Iris pigment epithelial cell (primary cell): ENCODE results near the gene GTSE1.
A peak's percentile ranks its signal among the peaks of the same experiment; 100 is the strongest.
"Not testable (repeated sequence)": the region's sequence is repeated elsewhere in the genome, so short reads cannot be mapped to it uniquely, and the experiment has no call there.

Experiments used
- DNase-seq: peaks from one replicate; pipeline ENCODE4 v3.0.0-alpha.2; 2011; ENCODE audit warnings: low read depth

Gene GTSE1

GRCh38 chr22:46292732-46293131 is 3.9 kb upstream of the GTSE1 start:
- no peak for DNase-seq

GRCh38 chr22:46293577-46294260 is 3.0 kb upstream of the GTSE1 start:
- peak; percentile 24 for DNase-seq

- no peak for DNase-seq
Observed at GRCh38 chr22:46294784-46295183, 1.9 kb upstream of the GTSE1 start.

- no peak for DNase-seq
Observed at GRCh38 chr22:46295277-46295971, 1.2 kb upstream of the GTSE1 start.

GRCh38 chr22:46297151-46297812 is 612 bp downstream of the GTSE1 start:
- peak; percentile 31 for DNase-seq

GRCh38 chr22:46299101-46299500 is 2.4 kb downstream of the GTSE1 start:
- no peak for DNase-seq

GRCh38 chr22:46300491-46300890 is 3.8 kb downstream of the GTSE1 start:
- no peak for DNase-seq

GRCh38 chr22:46303347-46303965 is 6.8 kb downstream of the GTSE1 start:
- DNase-seq: peak; percentile 37

- no peak for DNase-seq
Observed at GRCh38 chr22:46308283-46308988, 11.8 kb downstream of the GTSE1 start.

GRCh38 chr22:46309526-46310085 is 12.9 kb downstream of the GTSE1 start:
- no peak for DNase-seq

- no peak for DNase-seq
Observed at GRCh38 chr22:46312056-46312455, 15.4 kb downstream of the GTSE1 start.

- DNase-seq: not testable (repeated sequence)
Observed at GRCh38 chr22:46312848-46313247, 16.2 kb downstream of the GTSE1 start.

- no peak for DNase-seq
Observed at GRCh38 chr22:46315976-46316375, 19.3 kb downstream of the GTSE1 start.

- DNase-seq: no peak
Observed at GRCh38 chr22:46317646-46318045, 21.0 kb downstream of the GTSE1 start.

GRCh38 chr22:46318576-46318975 is 21.9 kb downstream of the GTSE1 start:
- no peak for DNase-seq

GRCh38 chr22:46319319-46319718 is 22.6 kb downstream of the GTSE1 start:
- DNase-seq: no peak

- no peak for DNase-seq
Observed at GRCh38 chr22:46320166-46320710, 23.6 kb downstream of the GTSE1 start.

GRCh38 chr22:46320716-46321386 is 24.2 kb downstream of the GTSE1 start:
- no peak for DNase-seq

GRCh38 chr22:46322711-46323110 is 26.0 kb downstream of the GTSE1 start:
- DNase-seq: no peak

- no peak for DNase-seq
Observed at GRCh38 chr22:46323162-46323561, 26.5 kb downstream of the GTSE1 start.
